ENCODE measurements around the gene CD74.

Gene CD74

DNA sequence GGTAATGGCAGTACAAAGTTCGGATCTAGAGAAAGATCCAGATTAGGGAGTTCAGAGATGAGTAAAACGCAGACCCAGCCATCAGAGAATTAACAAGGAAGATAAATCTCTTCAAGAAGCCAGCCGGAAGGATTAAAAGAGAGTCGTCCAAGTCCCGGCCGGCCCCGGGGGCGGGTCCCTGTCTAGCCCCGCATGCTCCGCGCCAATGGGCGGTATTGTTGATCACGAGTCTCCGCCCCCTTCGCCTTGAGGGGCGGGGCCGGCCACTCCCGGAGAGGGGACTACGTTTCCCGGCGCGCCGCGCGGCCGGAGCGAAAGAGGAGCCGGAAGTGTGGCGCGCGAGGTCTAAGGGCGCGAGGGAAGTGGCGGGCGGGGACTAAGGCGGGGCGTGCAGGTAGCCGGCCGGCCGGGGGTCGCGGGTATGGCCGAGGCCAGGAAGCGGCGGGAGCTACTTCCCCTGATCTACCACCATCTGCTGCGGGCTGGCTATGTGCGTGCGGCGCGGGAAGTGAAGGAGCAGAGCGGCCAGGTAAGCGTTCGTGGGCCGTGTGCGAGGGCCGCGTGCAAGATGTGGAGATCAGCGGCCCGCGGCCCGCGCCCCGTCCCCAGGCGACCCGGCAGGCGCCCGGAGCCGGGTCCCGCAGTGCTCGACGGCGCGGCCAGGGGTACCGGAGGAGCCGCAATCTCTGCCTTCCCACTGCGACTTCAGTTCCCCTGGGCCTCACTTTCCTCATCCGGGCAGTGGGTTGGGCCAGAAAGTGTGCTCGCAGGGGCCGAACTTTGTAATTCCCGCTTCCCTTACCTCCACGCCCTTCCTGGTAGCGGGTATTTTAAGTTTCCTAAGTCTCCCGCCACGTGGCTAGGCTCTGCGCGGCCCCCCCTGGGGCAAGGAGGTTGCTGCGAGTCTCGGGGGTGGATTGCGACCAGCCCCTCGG lies 55.1 kb downstream of the CD74 start, which contains the start of gene TCOF1:
TCOF1 (plus strand) TSS at position 372 of the 935 bp plus-strand sequence; CDS start at position 422, 50 bp downstream.
- DNase-seq = peak; percentile 99

DNA sequence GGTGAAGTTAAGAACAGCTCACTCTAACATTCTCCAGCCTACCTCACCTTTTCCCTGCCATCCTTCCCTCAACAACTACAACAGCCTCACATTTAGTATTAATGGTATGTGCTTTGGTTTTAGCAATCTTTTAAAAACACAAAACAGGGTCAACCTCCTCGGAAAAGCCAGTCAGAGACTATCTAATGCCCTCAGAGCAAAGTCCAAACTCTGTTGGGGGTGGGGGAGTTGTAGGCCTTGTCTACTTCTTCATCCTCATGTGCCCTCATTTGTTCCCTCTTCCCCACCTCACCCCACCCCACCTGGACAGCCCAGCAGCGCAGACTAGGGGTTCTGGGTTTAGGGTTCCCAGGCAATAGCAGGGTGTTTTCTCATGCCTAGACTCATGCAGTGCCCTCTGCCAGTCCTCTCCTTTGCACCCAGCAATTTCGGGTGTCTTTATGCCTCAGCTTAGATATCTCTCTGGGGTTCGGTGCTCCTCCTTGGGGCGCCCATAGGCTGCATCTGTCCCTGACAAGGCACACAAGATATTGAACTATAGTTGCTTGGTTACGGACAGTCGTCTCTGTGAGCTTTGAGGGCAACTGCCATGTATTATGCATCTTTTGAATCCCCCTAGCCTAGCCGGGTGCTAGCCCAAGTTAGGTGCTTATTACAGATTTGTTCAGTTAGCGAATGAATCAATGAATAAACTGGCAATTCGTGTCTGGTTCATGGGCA lies 56.0 kb downstream of the CD74 start:
- no peak for DNase-seq

DNA sequence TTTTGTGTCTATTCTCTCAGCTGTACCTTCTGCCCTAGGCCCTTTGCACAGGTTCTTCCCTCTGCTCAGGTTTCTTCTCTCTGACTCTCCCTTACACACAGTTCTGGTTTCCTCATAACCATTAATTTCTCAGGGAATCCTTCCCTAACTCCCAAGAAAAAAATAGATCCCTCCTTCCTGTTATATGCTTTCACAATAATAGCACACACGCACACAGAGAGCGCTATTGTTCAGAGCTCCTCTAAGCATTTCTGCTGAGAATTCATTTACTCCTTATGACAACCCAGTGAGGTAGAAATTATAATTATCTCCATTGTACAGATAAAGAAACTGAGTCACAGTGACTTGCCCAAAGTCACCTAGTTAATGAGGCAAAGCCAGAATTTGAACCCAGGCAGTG lies 56.9 kb downstream of the CD74 start:
- DNase-seq = no peak

DNA sequence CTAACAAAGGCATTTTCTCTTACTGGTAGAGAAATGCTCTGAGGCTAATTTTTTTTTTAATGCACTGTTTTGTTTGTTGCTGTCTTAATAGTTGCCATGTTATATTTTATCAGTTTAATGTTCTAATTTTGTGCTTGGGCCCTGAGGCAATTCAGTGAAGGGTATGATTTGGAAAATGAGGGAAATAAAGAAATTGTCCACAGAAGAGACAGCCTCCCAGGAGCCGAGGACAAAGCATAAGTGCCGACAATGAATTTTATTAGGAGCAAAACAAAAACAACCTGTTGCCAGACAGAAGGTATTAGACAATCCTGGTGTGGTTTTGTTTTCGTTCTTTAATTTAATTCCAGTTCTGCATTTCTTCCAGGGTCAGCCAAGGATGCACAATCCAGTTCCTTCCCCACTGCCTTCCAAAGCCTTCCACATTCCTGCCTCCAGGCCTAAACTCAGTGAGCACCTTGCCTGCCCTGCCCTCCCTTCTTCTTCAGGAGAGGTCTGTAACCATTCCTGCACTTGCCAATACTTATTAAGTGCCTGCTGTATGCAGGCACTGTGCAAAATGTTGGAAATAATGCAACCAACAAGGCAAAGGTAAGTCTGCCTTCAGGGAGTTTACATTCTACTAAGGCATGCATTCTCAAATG lies 59.6 kb downstream of the CD74 start:
- DNase-seq = no peak

DNA sequence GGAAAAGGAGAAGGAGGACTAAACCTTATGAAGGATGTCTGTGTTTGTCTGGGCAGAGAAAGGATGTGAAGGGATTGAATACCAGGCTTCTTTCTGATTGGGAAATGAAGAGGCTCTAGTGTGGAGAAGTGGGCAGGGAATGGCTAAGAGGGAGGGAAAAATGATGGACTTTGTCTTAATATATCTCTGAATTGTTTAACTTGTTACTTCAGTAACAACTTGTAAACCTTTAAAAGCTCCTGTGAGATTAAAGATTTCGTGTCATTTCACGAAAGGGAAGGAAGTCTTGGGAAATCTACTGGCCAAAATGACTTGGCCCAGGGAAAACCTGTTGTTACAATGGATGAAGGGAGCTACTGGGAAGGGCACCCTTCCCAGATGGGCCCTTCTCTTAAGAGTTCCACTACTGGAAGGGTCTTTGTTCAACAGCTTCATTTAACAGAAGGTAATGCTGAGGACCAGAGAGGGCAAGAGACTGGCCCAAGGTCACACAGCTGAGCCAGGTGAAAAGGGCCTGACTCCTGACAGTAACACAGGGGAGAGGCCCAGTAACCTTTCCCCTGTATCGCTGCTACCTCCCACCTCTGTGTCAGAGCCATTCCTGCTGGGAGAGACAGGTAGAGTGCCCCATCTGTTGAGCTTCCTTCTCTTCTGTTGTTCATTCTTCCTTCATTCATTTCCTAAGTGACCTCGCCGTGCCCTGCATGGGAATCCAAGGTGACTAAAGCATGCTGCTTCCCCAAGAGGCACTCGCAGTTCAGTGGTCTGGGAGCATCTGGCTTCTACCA lies 60.3 kb downstream of the CD74 start:
- no peak for DNase-seq
